ENCODE measurements around the gene ADAMTSL3. TPM values are rescaled to one million over a fixed set of nuclear protein-coding genes. Genes with fewer than 3 reads are reported as not detected.

The ADAMTSL3 gene
- total RNA-seq, 1 experiment from 2014 or later: 0.23 TPM

DNA sequence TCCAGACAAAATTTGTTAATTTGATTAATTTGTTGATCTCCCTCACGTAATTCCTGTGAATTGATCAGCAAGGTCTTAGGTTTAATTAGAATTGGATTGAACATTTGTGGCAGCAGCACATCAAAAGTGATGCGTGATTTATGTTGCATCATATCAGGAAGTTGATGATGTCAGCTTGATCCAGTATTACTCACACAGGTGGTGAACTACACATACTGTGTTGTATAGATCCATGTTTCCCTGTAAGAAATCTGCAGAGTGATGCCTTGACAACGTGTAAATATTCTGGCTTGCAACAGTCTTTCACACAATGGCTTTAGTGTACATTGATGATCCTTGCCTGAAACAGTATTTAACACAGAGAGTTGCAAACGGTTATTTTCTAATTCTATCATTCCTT lies 200.4 kb downstream of the ADAMTSL3 start:
- Histone ChIP-seq H3K27me3 (no peaks in the 10 kb centered on the region), H3K9me3 (no peaks in the 10 kb centered on the region), H3K4me3 (no peak overlapping the region), H3K36me3 (no peaks in the 10 kb centered on the region)
- DNase-seq: no peak

DNA sequence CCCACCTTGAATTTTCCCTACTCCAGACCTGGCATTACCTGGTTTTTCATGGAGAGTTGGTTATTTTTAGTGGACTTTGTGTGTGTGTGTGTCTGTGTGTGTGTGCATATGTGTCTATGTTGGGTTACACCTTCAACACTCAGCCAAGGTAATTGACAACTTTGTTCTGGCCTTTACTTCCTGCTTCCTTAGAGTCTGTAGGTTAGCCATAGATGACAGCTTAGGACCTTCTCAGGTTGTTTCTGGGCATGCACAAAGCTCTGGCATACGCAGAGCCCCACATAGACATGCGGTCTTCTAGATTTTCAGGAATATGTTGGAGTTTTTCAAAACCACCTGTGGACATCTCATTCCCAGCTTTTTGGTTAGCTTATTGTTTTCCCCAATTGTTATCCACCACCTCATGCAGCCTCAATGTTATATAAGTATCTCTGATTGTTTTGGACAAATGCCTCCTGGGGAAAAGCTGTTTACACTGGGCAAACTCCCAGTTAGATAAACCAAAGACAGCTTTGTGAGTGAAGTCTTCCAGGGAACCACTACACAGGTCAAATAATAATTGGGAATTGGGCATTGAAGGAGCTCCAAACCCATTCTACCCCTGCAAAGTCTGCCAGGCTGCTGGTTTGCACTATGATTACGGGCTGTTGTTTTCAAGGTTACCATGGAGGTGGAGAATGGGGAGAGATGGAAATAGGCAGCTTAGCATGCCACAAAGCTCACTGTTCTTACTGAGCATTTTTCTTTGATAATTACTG lies 201.2 kb downstream of the ADAMTSL3 start:
- no peaks in the 10 kb centered on the region for H3K36me3 ChIP-seq
- no peaks in the 10 kb centered on the region for H3K27me3 ChIP-seq
- DNase-seq: peak; percentile 52
- H3K9me3 ChIP-seq: no peaks in the 10 kb centered on the region
- no peak overlapping the region for H3K4me3 ChIP-seq

- Histone ChIP-seq H3K4me3 (no peak overlapping the region), H3K36me3 (no peaks in the 10 kb centered on the region), H3K9me3 (no peaks in the 10 kb centered on the region), H3K27me3 (no peaks in the 10 kb centered on the region)
- no peak for DNase-seq
These were observed 202.0 kb downstream of the ADAMTSL3 start for GRCh38 chr15:83855956-83856355.

GRCh38 chr15:83858820-83859505 lies 205.0 kb downstream of the ADAMTSL3 start:
- Histone ChIP-seq H3K9me3 (no peaks in the 10 kb centered on the region; the same call in 1 of the 2 replicates), H3K36me3 (no peaks in the 10 kb centered on the region), H3K27me3 (no peaks in the 10 kb centered on the region), H3K4me3 (no peak overlapping the region)
- DNase-seq: peak; percentile 42

DNA sequence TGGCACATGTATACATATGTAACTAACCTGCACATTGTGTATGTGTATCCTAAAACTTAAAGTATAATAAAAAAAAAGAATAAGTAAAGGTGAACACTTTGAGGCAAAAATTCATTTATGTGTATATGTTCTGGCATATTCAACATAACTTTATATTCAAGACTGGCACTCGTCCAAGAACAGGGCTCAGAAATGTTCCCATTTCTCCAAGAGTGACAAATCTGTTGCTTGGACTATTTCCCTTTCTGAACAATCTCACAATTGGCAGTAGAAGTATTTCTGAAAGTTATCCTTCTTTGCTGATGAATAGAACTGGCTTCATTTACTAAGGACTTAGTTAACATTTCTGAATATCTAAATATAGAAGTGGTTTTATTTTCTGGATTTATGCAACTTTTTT lies 212.8 kb downstream of the ADAMTSL3 start:
- no peaks in the 10 kb centered on the region for H3K27me3 ChIP-seq
- H3K9me3 ChIP-seq: no peaks in the 10 kb centered on the region; the same call in 1 of the 2 replicates
- no peaks in the 10 kb centered on the region for H3K36me3 ChIP-seq
- H3K4me3 ChIP-seq: no peak overlapping the region
- no peak for DNase-seq

DNA sequence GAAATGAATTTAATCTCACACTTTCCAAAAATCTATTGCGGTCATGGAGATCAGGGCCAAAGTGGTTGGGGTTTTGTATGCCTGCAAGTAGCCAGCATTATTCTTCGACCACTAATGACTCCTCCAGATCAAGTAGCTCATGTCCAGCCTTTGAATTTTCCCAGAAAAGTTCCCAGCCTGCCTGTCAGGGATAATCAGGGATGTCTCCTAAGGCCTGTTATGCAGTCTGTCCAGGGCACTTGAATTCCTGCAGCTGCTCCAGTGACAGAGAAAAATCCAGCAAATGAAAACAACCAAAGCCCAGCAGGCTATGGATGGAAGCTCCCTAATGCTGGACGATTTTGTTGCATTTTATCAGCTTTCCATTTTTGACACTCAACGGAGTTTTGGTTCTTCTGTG lies 215.4 kb downstream of the ADAMTSL3 start:
- no peak for DNase-seq
- H3K36me3 ChIP-seq: no peaks in the 10 kb centered on the region
- no peak overlapping the region for H3K4me3 ChIP-seq
- no peaks in the 10 kb centered on the region for H3K9me3 ChIP-seq
- H3K27me3 ChIP-seq: no peaks in the 10 kb centered on the region

DNA sequence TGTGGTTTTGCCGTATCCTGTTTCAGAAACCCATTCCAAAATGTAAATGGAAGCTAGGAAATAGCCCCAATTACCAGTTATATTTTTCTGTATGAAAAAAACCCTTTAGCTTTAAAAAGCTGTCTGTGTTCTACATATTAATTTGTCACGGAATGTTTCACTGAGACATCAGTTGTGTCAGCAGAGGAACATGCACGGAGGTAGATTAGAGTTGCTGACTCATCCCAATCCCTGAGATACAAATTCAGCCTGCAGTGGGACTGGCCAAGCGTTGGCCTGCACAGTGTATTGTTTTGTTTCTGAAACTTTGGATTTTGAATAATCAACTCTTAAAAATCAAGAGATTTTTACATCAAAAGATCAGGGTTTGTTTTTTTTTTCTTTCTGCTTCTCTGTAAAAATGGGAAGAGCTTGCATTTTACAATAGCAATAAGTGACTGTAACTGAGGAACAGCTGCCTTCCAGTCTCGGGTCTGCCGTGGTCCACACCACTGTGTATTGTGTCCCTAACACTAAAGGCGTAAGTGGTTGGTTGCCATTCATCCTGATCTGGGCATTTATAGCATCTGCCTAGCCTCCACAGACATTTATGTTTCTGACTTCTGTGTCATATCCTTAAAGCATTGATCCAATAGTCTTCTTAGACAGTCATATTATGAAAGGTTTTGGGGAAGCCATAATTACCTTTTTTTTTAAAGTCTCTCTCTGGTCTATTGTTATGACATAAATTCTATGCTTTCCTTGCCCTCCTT lies 218.1 kb downstream of the ADAMTSL3 start:
- Histone ChIP-seq H3K4me3 (no peak overlapping the region), H3K9me3 (no peaks in the 10 kb centered on the region), H3K36me3 (no peaks in the 10 kb centered on the region), H3K27me3 (no peaks in the 10 kb centered on the region)
- peak; percentile 64 for DNase-seq

DNA sequence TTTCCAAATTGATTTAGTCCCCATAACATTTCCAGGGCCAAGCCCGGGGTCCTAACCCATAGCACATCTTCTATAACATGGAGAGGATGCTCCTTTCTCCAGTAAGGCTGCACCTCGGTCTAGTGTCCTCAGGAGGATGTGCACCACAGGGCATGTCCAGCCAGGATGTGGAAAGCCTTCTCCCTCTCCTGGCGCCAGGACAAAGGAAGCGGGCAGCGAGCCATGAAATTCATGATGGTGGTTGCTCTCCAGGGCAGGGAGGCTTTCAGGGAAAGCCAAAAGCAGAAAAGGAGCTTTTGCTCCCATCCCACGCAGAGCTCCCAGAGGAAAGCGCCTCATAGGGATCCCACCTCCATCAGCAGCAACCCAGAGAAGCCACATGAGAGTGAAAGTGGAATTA lies 220.0 kb downstream of the ADAMTSL3 start:
- peak; percentile 77 for DNase-seq
- Histone ChIP-seq H3K9me3 (no peaks in the 10 kb centered on the region), H3K4me3 (no peak overlapping the region), H3K27me3 (no peaks in the 10 kb centered on the region), H3K36me3 (no peaks in the 10 kb centered on the region)

DNA sequence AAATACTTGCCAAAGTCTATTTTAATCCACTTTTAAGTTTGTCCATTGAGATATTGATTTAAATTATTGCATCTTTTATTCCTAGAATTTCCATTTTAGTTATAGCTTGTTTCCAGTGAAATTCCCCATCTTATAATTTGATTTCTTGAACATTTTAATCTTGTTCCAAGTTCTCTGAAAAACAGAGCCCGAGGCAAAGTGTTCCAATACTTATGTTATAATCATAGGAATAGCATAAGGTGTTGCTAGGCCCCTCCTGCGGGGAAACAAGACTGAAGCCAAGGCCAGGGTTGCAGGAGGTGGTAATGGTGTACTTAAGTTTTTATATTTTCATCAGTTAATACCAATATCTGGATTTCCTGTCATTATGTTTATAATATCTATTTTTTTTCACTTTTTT lies 226.6 kb downstream of the ADAMTSL3 start:
- Histone ChIP-seq H3K36me3 (no peaks in the 10 kb centered on the region), H3K9me3 (no peaks in the 10 kb centered on the region), H3K27me3 (no peaks in the 10 kb centered on the region), H3K4me3 (no peak overlapping the region)
- no peak for DNase-seq

DNA sequence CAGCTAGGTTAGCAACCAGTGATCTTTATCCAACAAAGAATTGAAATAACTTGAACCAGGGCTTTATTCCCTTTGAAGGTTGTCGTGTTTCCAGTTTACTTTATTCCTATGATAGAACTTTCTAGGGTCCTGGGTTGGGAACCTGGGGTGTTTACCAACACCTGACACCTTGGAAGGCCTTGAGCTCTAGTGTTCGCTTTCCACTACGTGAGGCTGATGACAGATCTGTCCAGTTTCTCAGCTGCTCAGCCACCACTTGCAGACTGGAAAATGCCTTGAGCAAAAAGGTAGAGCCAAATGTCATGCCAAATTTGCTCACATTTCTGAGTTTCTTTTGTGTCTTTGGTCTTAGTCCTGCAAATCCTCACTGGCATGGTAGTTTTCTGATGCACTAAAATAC lies 227.2 kb downstream of the ADAMTSL3 start:
- H3K27me3 ChIP-seq: no peaks in the 10 kb centered on the region
- no peak overlapping the region for H3K4me3 ChIP-seq
- H3K9me3 ChIP-seq: no peaks in the 10 kb centered on the region
- no peaks in the 10 kb centered on the region for H3K36me3 ChIP-seq
- no peak for DNase-seq

DNA sequence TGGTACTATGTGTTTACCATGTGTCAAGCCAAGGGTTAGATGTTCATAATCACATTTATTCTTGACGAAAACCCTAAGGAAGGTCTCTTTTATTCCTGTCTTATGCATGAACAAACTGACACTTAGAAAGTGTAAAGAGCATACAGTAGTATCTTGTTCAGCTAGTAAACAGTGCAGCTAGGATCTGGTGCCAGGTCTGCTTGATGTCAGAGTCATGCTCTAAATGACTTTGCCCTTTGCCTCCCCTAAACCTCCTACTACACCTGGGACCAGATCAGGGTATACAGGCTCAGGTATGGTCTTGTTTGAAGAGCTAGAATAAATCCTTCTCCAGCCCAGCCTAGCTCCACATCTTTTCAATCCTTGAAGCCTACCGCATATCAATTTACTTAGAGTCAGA lies 232.4 kb downstream of the ADAMTSL3 start:
- H3K36me3 ChIP-seq: no peaks in the 10 kb centered on the region
- no peak for DNase-seq
- H3K4me3 ChIP-seq: no peak overlapping the region
- H3K9me3 ChIP-seq: no peaks in the 10 kb centered on the region
- no peaks in the 10 kb centered on the region for H3K27me3 ChIP-seq

- H3K27me3 ChIP-seq: no peaks in the 10 kb centered on the region
- no peaks in the 10 kb centered on the region for H3K36me3 ChIP-seq
- no peaks in the 10 kb centered on the region for H3K9me3 ChIP-seq
- DNase-seq: no peak
- H3K4me3 ChIP-seq: no peak overlapping the region
These were observed 233.5 kb downstream of the ADAMTSL3 start for GRCh38 chr15:83887404-83887803.

DNA sequence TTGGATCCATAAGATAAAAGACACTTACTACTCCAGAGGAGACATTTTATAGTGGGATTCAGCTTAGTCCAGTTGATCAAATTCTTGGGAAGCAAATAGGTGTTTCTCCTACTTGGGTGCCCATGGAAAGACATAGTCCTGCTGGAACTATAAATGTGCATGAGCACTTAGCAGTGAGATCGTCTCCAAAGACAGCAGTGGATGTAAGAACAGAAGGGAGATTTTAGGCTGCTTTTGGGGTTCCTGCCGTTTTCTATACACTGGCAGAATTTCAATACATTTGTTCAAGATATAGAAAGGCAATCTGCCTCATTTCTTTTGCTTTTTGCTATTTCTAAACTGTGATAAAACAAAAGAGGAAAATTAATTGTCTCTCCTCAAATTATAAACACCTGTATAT lies 234.0 kb downstream of the ADAMTSL3 start:
- no peaks in the 10 kb centered on the region for H3K27me3 ChIP-seq
- DNase-seq: no peak

DNA sequence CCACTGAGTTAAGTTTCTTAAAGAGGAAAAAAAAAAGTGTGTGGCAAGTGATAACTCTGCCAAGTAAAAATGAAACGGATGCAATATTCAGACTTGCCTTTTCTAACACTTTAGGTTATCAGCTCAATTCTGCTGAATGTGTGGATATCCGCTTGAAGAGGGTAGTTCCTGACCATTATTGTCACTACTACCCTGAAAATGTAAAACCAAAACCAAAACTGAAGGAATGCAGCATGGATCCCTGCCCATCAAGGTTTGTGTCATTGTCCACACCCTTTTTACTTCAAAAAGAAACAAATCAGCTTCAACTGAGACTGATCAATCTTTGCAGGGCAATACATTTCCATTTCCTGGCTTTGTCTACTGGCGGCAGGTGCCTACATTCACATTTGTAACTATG lies 236.1 kb downstream of the ADAMTSL3 start:
- Histone ChIP-seq H3K9me3 (no peaks in the 10 kb centered on the region), H3K27me3 (no peaks in the 10 kb centered on the region), H3K4me3 (no peak overlapping the region), H3K36me3 (no peaks in the 10 kb centered on the region)
- no peak for DNase-seq

More for the DNA sequence above, 234.0 kb downstream of the ADAMTSL3 start:
- no peaks in the 10 kb centered on the region for H3K9me3 ChIP-seq
- H3K4me3 ChIP-seq: no peak overlapping the region
- no peaks in the 10 kb centered on the region for H3K36me3 ChIP-seq

GRCh38 chr15:83890587-83890986 lies 236.7 kb downstream of the ADAMTSL3 start:
- Histone ChIP-seq H3K36me3 (no peaks in the 10 kb centered on the region), H3K4me3 (no peak overlapping the region), H3K27me3 (no peaks in the 10 kb centered on the region), H3K9me3 (no peaks in the 10 kb centered on the region)
- DNase-seq: no peak

DNA sequence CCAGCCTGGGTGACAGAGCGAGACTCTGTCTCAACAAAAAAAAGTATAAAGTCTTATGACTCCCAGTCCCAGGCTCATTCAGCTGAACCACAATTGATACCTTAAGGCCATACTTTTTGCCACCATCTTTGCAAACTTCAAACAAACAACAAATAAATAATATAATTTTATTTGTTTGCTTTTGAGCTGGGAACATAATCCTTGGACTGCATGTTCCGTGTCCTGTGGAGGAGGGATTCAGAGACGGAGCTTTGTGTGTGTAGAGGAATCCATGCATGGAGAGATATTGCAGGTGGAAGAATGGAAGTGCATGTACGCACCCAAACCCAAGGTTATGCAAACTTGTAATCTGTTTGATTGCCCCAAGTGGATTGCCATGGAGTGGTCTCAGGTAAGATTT lies 238.6 kb downstream of the ADAMTSL3 start:
- Histone ChIP-seq H3K27me3 (no peaks in the 10 kb centered on the region), H3K9me3 (no peaks in the 10 kb centered on the region), H3K4me3 (no peak overlapping the region), H3K36me3 (no peaks in the 10 kb centered on the region)
- no peak for DNase-seq

DNA sequence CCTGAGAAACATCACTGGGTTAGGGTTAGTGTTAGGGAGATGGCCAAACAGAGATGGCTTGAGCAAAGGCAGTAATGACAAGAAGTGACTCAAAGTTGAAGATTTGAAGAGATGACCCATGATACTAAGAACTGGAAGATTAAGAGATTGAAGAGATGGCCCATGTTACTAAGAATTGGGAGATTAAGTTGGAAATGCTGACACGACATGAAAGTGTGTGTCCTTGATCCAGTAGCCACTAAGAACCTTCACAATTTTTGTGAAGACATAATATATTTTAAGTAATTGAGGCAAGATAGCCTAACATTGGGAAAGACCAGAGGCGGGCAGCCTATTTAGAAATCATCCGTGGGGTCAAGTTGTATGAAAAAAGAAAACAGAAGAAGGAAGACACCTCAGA lies 239.4 kb downstream of the ADAMTSL3 start:
- no peaks in the 10 kb centered on the region for H3K9me3 ChIP-seq
- H3K27me3 ChIP-seq: peaks cover 3% of the 10 kb centered on the region; the same call in 1 of the 2 replicates
- DNase-seq: no peak
- no peaks in the 10 kb centered on the region for H3K36me3 ChIP-seq
- no peak overlapping the region for H3K4me3 ChIP-seq
